HEK293T (cell line): Measurements from ENCODE around the gene EPG5.

ENCODE experiments used
- CTCF ChIA-PET: fragments of 350-600 bp; formaldehyde crosslinking; extraction: SDS; loops from one replicate; lab custom pipeline; 2021; ENCODE audit warnings: antibody characterized with exemption, inconsistent platforms; lab: Yijun Ruan, JAX
- POLR2A ChIA-PET: fragments of 350-600 bp; formaldehyde crosslinking; extraction: SDS; loops from one replicate; lab custom pipeline; 2020; ENCODE audit warnings: antibody characterized with exemption, inconsistent platforms; lab: Yijun Ruan, JAX
- DNase-seq: peaks from one replicate; pipeline ENCODE4 v3.0.0; 2012; ENCODE audit warnings: mixed read lengths; ENCODE audit errors: extremely low spot score
- ARNT ChIP-seq: fragments of 450-650 bp; IDR thresholded peaks from 2 replicates; pipeline ENCODE4 v1.6.1; 2017; ENCODE audit warnings: mild to moderate bottlenecking
- BHLHE40 ChIP-seq: fragments of 450-650 bp; IDR thresholded peaks from 2 replicates; pipeline ENCODE4 v1.6.1; 2016; ENCODE audit warnings: mild to moderate bottlenecking, moderate library complexity, borderline replicate concordance
- CTBP1 ChIP-seq: fragments of 450-650 bp; IDR thresholded peaks from 2 replicates; pipeline ENCODE4 v1.6.1; 2016; ENCODE audit warnings: borderline replicate concordance
- ELF4 ChIP-seq: fragments of 450-650 bp; IDR thresholded peaks from 2 replicates; pipeline ENCODE4 v1.6.1; 2017; ENCODE audit warnings: antibody characterized with exemption
- FOXA1 ChIP-seq: fragments of 450-650 bp; IDR thresholded peaks from 2 replicates; pipeline ENCODE4 v1.6.1; 2016; ENCODE audit warnings: mild to moderate bottlenecking
- FOXK2 ChIP-seq: fragments of 450-650 bp; IDR thresholded peaks from 2 replicates; pipeline ENCODE4 v1.6.1; 2016; ENCODE audit warnings: mild to moderate bottlenecking
- FOXM1 ChIP-seq: fragments of 450-650 bp; IDR thresholded peaks from 2 replicates; pipeline ENCODE4 v1.6.1; 2017; ENCODE audit warnings: mild to moderate bottlenecking, borderline replicate concordance
- HDGF ChIP-seq: fragments of 450-650 bp; IDR thresholded peaks from 2 replicates; pipeline ENCODE4 v1.6.1; 2017; ENCODE audit warnings: antibody characterized with exemption, borderline replicate concordance
- L3MBTL2 ChIP-seq: fragments of 450-650 bp; conservative IDR thresholded peaks from 2 replicates; pipeline ENCODE4 v1.6.1; 2016; ENCODE audit warnings: mild to moderate bottlenecking
- LEF1 ChIP-seq: fragments of 450-650 bp; IDR thresholded peaks from 2 replicates; pipeline ENCODE4 v1.6.1; 2017; ENCODE audit warnings: mild to moderate bottlenecking, borderline replicate concordance
- NFRKB ChIP-seq: fragments of 450-650 bp; IDR thresholded peaks from 2 replicates; pipeline ENCODE4 v1.6.1; 2016; ENCODE audit warnings: mild to moderate bottlenecking, moderate library complexity
- PKNOX1 ChIP-seq: fragments of 450-650 bp; IDR thresholded peaks from 2 replicates; pipeline ENCODE4 v1.6.1; 2016
- SP1 ChIP-seq: fragments of 450-650 bp; IDR thresholded peaks from 2 replicates; pipeline ENCODE4 v1.6.1; 2017
- SUZ12 ChIP-seq: fragments of 450-650 bp; IDR thresholded peaks from 2 replicates; pipeline ENCODE4 v1.6.1; 2016; ENCODE audit warnings: mild to moderate bottlenecking
- TARDBP ChIP-seq: fragments of 450-650 bp; IDR thresholded peaks from 2 replicates; pipeline ENCODE4 v1.6.1; 2016
- ZNF384 ChIP-seq: fragments of 450-650 bp; IDR thresholded peaks from 2 replicates; pipeline ENCODE4 v1.6.1; 2016

The EPG5 gene

GRCh38 chr18:45896452-45896851 lies 70.7 kb downstream of the EPG5 start:
- CTCF ChIA-PET: interaction anchor here (0.9 kb wide), 1 partner anchor 18 kb away, joined by 3 read pairs; no protein-coding TSS in a partner anchor
- DNase-seq: no peak
- POLR2A ChIA-PET: no interaction called here
- TF ChIP-seq PKNOX1: no peak
- TF ChIP-seq ZNF384: no peak
- TF ChIP-seq SP1: no peak
- TF ChIP-seq FOXM1: no peak
- no peak for TF ChIP-seq LEF1
- no peak for TF ChIP-seq ARNT
- no peak for TF ChIP-seq L3MBTL2
- TF ChIP-seq CTBP1: no peak
- no peak for TF ChIP-seq FOXK2
- no peak for TF ChIP-seq ELF4

- ChIA-PET POLR2A (no interaction called here), CTCF (no interaction called here)
- TF ChIP-seq NFRKB (no peak), ARNT (no peak)
- DNase-seq: no peak
These were observed 71.8 kb downstream of the EPG5 start for GRCh38 chr18:45895339-45895738.

- ChIA-PET CTCF (no interaction called here), POLR2A (no interaction called here)
- DNase-seq: no peak
- no peak for TF ChIP-seq FOXM1
- TF ChIP-seq CTBP1: no peak
- no peak for TF ChIP-seq L3MBTL2
- no peak for TF ChIP-seq LEF1
- TF ChIP-seq FOXK2: no peak
- TF ChIP-seq NFRKB: no peak
- TF ChIP-seq FOXA1: no peak
- TF ChIP-seq ELF4: no peak
- TF ChIP-seq BHLHE40: no peak
These were observed 72.3 kb downstream of the EPG5 start for GRCh38 chr18:45894818-45895217.

GRCh38 chr18:45891806-45892205 lies 75.3 kb downstream of the EPG5 start:
- no peak for DNase-seq
- TF ChIP-seq CTBP1 (no peak), FOXK2 (no peak), SP1 (no peak), FOXA1 (no peak), HDGF (no peak), TARDBP (no peak)
- POLR2A ChIA-PET: no interaction called here
- CTCF ChIA-PET: no interaction called here

- TF ChIP-seq FOXK2 (no peak), L3MBTL2 (no peak)
- POLR2A ChIA-PET: no interaction called here
- DNase-seq: no peak
- CTCF ChIA-PET: no interaction called here
These were observed 76.5 kb downstream of the EPG5 start for GRCh38 chr18:45890606-45891005.

- TF ChIP-seq CTBP1 (no peak), FOXK2 (no peak), ARNT (no peak), L3MBTL2 (no peak), SP1 (no peak), ELF4 (no peak), NFRKB (no peak), LEF1 (no peak), ZNF384 (no peak), BHLHE40 (no peak), FOXM1 (no peak), TARDBP (no peak), PKNOX1 (no peak), SUZ12 (no peak), FOXA1 (no peak), HDGF (no peak)
- DNase-seq: no peak
- ChIA-PET POLR2A (no interaction called here), CTCF (no interaction called here)
These were observed 77.6 kb downstream of the EPG5 start for GRCh38 chr18:45889419-45890064.

GRCh38 chr18:45887585-45887984 lies 79.5 kb downstream of the EPG5 start:
- no peak for DNase-seq
- TF ChIP-seq CTBP1 (no peak), ELF4 (no peak)
- ChIA-PET POLR2A (no interaction called here), CTCF (no interaction called here)

- POLR2A ChIA-PET: no interaction called here
- TF ChIP-seq ELF4 (no peak), SP1 (no peak), BHLHE40 (no peak), FOXK2 (no peak), TARDBP (no peak), CTBP1 (no peak), SUZ12 (no peak), ARNT (no peak), L3MBTL2 (no peak), LEF1 (no peak), ZNF384 (no peak), FOXA1 (no peak), FOXM1 (no peak), PKNOX1 (no peak), NFRKB (no peak)
- CTCF ChIA-PET: no interaction called here
- no peak for DNase-seq
These were observed 86.1 kb downstream of the EPG5 start for GRCh38 chr18:45880876-45881558.
